ENCODE results near the gene IGSF1.
A peak's percentile ranks its signal among the peaks of the same experiment; 100 is the strongest.
"Not testable (repeated sequence)": the region's sequence is repeated elsewhere in the genome, so short reads cannot be mapped to it uniquely, and the experiment has no call there.

The IGSF1 gene

DNA sequence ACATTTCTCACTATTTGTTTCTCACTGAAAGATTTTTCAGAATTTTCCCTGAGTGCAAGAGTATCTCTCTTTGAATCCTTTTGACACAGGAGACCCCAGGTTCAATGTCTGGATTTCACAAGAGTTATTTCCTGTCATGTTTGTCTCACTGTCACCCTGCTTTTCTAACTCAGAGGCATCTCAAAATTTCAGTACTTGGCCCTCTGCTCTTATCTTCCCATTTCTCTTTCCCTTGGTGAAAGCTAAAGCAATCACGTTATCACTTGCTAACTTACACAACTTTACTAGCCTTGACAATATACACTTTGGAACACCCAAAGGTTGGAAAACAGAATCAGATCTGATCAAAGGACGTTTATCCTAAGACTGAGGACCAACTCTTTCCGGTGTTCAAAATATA lies 17.3 kb downstream of the IGSF1 start:
- Histone ChIP-seq H3K9ac (ENCODE audit: low read depth, low read length) (no peak overlapping the region), H3K27ac (ENCODE audit: low read depth, low read length) (no peak overlapping the region), H3K4me1 (ENCODE audit: insufficient read depth, low read length) (peaks cover 9% of the 10 kb centered on the region; the same call in 1 of the 2 replicates), H3K4me3 (ENCODE audit: low read length) (no peak overlapping the region), H3K9me3 (ENCODE audit: insufficient read depth, low read depth, low read length) (no peaks in the 10 kb centered on the region), H3K36me3 (ENCODE audit: insufficient read depth, low read length) (0 out of 2 replicates have a peak, but pooled peaks cover 3% of the 10 kb centered on the region), H3K27me3 (ENCODE audit: insufficient read depth, low read length) (no peaks in the 10 kb centered on the region)
- WGBS: 82% methylated on average over 3 of the region's 3 CpGs

- Histone ChIP-seq H3K27me3 (ENCODE audit: insufficient read depth, low read length) (no peaks in the 10 kb centered on the region), H3K4me3 (ENCODE audit: low read length) (no peak overlapping the region), H3K9ac (ENCODE audit: low read depth, low read length) (no peak overlapping the region), H3K9me3 (ENCODE audit: insufficient read depth, low read depth, low read length) (no peaks in the 10 kb centered on the region), H3K36me3 (ENCODE audit: insufficient read depth, low read length) (0 out of 2 replicates have a peak, but pooled peaks cover 3% of the 10 kb centered on the region), H3K27ac (ENCODE audit: low read depth, low read length) (no peak overlapping the region), H3K4me1 (ENCODE audit: insufficient read depth, low read length) (peaks cover 9% of the 10 kb centered on the region; the same call in 1 of the 2 replicates)
- no CpG with 5 or more reads among the region's 3 CpGs for WGBS
Measured at GRCh38 chrX:131271274-131271673, 17.8 kb downstream of the IGSF1 start.

DNA sequence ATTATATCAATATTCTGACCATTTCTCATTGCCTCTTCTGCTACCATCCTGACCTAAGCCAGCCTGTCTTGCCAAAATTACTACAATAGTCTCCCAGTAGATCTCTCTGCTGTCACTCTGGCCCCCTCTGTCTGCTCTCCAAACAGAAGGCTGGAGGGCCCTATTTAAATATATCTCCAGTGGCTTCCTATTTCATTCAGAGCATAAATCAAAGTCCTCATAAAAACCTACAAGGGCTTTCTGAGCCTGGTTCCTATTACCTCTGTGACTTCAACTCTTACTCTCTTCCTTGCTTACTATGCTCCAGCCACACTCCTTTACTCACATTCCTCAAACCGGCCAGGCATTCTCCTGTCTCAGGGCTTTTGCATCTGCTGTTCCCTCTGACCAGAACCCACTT lies 19.0 kb downstream of the IGSF1 start:
- Histone ChIP-seq H3K9ac (ENCODE audit: low read depth, low read length) (no peak overlapping the region), H3K27me3 (ENCODE audit: insufficient read depth, low read length) (no peaks in the 10 kb centered on the region), H3K36me3 (ENCODE audit: insufficient read depth, low read length) (0 out of 2 replicates have a peak, but pooled peaks cover 3% of the 10 kb centered on the region), H3K27ac (ENCODE audit: low read depth, low read length) (no peak overlapping the region), H3K4me3 (ENCODE audit: low read length) (no peak overlapping the region), H3K4me1 (ENCODE audit: insufficient read depth, low read length) (peaks cover 9% of the 10 kb centered on the region; the same call in 1 of the 2 replicates), H3K9me3 (ENCODE audit: insufficient read depth, low read depth, low read length) (no peaks in the 10 kb centered on the region)
- WGBS: 0% methylated on average over 1 of the region's 1 CpG

DNA sequence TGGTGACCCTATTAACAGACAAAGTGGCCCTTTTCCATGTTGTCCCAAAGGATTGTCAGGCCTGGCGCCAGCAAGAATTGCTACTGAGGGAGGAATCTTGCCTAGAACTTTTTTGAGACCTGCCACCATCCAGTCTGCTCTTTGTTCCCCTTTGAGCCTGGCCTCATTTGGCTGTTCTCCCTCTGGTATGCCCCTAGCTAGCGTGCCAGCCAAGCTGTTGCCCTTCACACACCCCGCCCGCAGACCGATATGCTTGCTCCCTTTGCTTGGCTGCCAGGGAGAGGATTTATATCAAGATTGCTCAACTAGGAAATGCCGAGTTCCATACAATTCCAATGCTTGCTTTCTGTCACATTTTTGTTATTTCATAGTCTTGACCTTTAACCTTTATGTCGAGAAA lies 24.4 kb downstream of the IGSF1 start:
- Histone ChIP-seq H3K4me3 (ENCODE audit: low read length) (no peak overlapping the region), H3K9me3 (ENCODE audit: insufficient read depth, low read depth, low read length) (no peaks in the 10 kb centered on the region), H3K27me3 (ENCODE audit: insufficient read depth, low read length) (no peaks in the 10 kb centered on the region), H3K4me1 (ENCODE audit: insufficient read depth, low read length) (peaks cover 3% of the 10 kb centered on the region; the same call in 1 of the 2 replicates), H3K36me3 (ENCODE audit: insufficient read depth, low read length) (no peaks in the 10 kb centered on the region), H3K27ac (ENCODE audit: low read depth, low read length) (no peak overlapping the region), H3K9ac (ENCODE audit: low read depth, low read length) (no peak overlapping the region)
- WGBS: 92% methylated on average over 7 of the region's 7 CpGs

- 96% methylated on average over 2 of the region's 2 CpGs for WGBS
- Histone ChIP-seq H3K4me1 (ENCODE audit: insufficient read depth, low read length) (peaks cover 3% of the 10 kb centered on the region; the same call in 1 of the 2 replicates), H3K4me3 (ENCODE audit: low read length) (no peak overlapping the region), H3K36me3 (ENCODE audit: insufficient read depth, low read length) (no peaks in the 10 kb centered on the region), H3K9me3 (ENCODE audit: insufficient read depth, low read depth, low read length) (no peaks in the 10 kb centered on the region), H3K9ac (ENCODE audit: low read depth, low read length) (no peak overlapping the region), H3K27me3 (ENCODE audit: insufficient read depth, low read length) (no peaks in the 10 kb centered on the region), H3K27ac (ENCODE audit: low read depth, low read length) (no peak overlapping the region)
Measured at GRCh38 chrX:131264053-131264452, 25.1 kb downstream of the IGSF1 start.

DNA sequence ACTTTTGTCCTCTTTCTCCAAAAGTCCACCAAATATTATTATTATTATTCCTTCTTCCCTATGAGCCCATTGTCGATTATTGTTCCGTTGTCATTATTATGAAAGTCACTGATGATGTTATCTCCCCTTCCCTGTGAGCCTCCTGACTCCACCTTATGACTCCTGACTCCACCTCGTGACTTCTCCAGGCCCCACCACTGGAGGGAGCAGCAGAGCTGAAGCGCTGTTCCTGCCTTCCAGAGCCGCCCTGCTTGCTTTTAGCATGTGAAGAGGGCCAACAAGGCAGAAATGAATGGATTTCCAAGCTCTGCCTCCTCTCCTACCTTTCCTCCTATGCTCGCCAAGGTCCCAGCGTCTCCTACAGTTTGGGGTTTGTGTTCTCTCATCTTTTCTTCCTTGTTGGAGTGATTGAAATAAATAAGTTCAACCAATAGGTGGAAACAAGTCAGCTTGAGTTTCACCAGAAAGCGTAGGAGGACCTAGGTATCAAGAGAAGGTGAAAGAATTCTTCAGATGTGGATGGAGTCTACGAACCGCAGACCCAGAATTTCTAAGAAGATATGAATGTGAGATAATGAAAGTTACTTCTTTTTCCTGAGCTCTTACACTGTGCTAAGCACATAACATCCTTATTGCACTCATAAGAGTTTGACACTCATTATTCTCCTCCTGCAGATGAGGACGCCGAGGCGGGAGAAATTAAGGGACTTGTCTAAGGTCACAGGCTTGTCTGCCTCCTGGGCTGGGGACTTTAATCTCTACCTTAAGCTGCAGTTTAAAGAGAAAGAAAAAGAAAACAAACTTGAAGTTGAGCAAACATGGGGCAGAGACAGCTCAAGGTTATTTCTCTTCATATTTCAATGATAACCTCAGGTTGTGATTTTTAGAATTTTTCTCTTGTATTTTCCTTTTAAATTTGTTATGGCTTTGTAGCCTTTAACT lies 26.1 kb downstream of the IGSF1 start:
- peaks cover 3% of the 10 kb centered on the region; the same call in 1 of the 2 replicates for H3K4me1 ChIP-seq (ENCODE audit: insufficient read depth, low read length)
- H3K27ac ChIP-seq (ENCODE audit: low read depth, low read length): no peak overlapping the region
- no peaks in the 10 kb centered on the region for H3K9me3 ChIP-seq (ENCODE audit: insufficient read depth, low read depth, low read length)
- H3K36me3 ChIP-seq (ENCODE audit: insufficient read depth, low read length): no peaks in the 10 kb centered on the region
- H3K9ac ChIP-seq (ENCODE audit: low read depth, low read length): no peak overlapping the region
- H3K4me3 ChIP-seq (ENCODE audit: low read length): no peak overlapping the region
- H3K27me3 ChIP-seq (ENCODE audit: insufficient read depth, low read length): no peaks in the 10 kb centered on the region
- WGBS: 79% methylated on average over 12 of the region's 13 CpGs

- no peak overlapping the region for H3K27ac ChIP-seq (ENCODE audit: low read depth, low read length)
- no peak overlapping the region for H3K9ac ChIP-seq (ENCODE audit: low read depth, low read length)
- H3K9me3 ChIP-seq (ENCODE audit: insufficient read depth, low read depth, low read length): no peaks in the 10 kb centered on the region
- H3K36me3 ChIP-seq (ENCODE audit: insufficient read depth, low read length): no peaks in the 10 kb centered on the region
- peaks cover 3% of the 10 kb centered on the region for H3K4me1 ChIP-seq (ENCODE audit: insufficient read depth, low read length)
- no peak overlapping the region for H3K4me3 ChIP-seq (ENCODE audit: low read length)
- no peaks in the 10 kb centered on the region for H3K27me3 ChIP-seq (ENCODE audit: insufficient read depth, low read length)
Measured at GRCh38 chrX:131262200-131262599, 26.9 kb downstream of the IGSF1 start.

GRCh38 chrX:131257367-131257766 lies 31.7 kb downstream of the IGSF1 start:
- Histone ChIP-seq H3K9ac (ENCODE audit: low read depth, low read length) (no peak overlapping the region), H3K36me3 (ENCODE audit: insufficient read depth, low read length) (no peaks in the 10 kb centered on the region), H3K27me3 (ENCODE audit: insufficient read depth, low read length) (no peaks in the 10 kb centered on the region), H3K4me3 (ENCODE audit: low read length) (no peak overlapping the region), H3K4me1 (ENCODE audit: insufficient read depth, low read length) (no peaks in the 10 kb centered on the region; the same call in 1 of the 2 replicates), H3K9me3 (ENCODE audit: insufficient read depth, low read depth, low read length) (no peaks in the 10 kb centered on the region), H3K27ac (ENCODE audit: low read depth, low read length) (no peak overlapping the region)

- not testable (repeated sequence) for H3K4me1 ChIP-seq (ENCODE audit: insufficient read depth, low read length); H3K9ac ChIP-seq (ENCODE audit: low read depth, low read length); H3K27me3 ChIP-seq (ENCODE audit: insufficient read depth, low read length); H3K27ac ChIP-seq (ENCODE audit: low read depth, low read length); H3K9me3 ChIP-seq (ENCODE audit: insufficient read depth, low read depth, low read length); H3K36me3 ChIP-seq (ENCODE audit: insufficient read depth, low read length)
- WGBS: 79% methylated on average over 22 of the region's 36 CpGs
- H3K4me3 ChIP-seq (ENCODE audit: low read length): peak overlapping the region; percentile 34; the same call in 1 of the 2 replicates
Measured at GRCh38 chrX:131250984-131251738, 37.9 kb downstream of the IGSF1 start.

- Histone ChIP-seq H3K27me3 (ENCODE audit: insufficient read depth, low read length) (no peaks in the 10 kb centered on the region), H3K27ac (ENCODE audit: low read depth, low read length) (no peak overlapping the region)
- WGBS: 76% methylated on average over 2 of the region's 2 CpGs
Measured at GRCh38 chrX:131239057-131239456, 50.0 kb downstream of the IGSF1 start.

GRCh38 chrX:131237363-131237762 lies 51.7 kb downstream of the IGSF1 start:
- 82% methylated on average over 1 of the region's 2 CpGs for WGBS
- H3K9me3 ChIP-seq (ENCODE audit: insufficient read depth, low read depth, low read length): no peaks in the 10 kb centered on the region

More at GRCh38 chrX:131239057-131239456, 50.0 kb downstream of the IGSF1 start:
- no peak overlapping the region for H3K9ac ChIP-seq (ENCODE audit: low read depth, low read length)
- no peaks in the 10 kb centered on the region for H3K36me3 ChIP-seq (ENCODE audit: insufficient read depth, low read length)
- H3K4me1 ChIP-seq (ENCODE audit: insufficient read depth, low read length): no peaks in the 10 kb centered on the region
- H3K9me3 ChIP-seq (ENCODE audit: insufficient read depth, low read depth, low read length): no peaks in the 10 kb centered on the region
- no peak overlapping the region for H3K4me3 ChIP-seq (ENCODE audit: low read length)

More at GRCh38 chrX:131237363-131237762, 51.7 kb downstream of the IGSF1 start:
- no peak overlapping the region for H3K9ac ChIP-seq (ENCODE audit: low read depth, low read length)
- no peaks in the 10 kb centered on the region for H3K36me3 ChIP-seq (ENCODE audit: insufficient read depth, low read length)
- H3K27ac ChIP-seq (ENCODE audit: low read depth, low read length): no peak overlapping the region
- H3K4me1 ChIP-seq (ENCODE audit: insufficient read depth, low read length): no peaks in the 10 kb centered on the region; the same call in 1 of the 2 replicates
- no peaks in the 10 kb centered on the region for H3K27me3 ChIP-seq (ENCODE audit: insufficient read depth, low read length)
- H3K4me3 ChIP-seq (ENCODE audit: low read length): no peak overlapping the region

All from HUES64 (cell line).